NOMO-1 (cell line): Measurements from ENCODE around the gene SLAIN1.
"Not testable (repeated sequence)": the region's sequence is repeated elsewhere in the genome, so short reads cannot be mapped to it uniquely, and the experiment has no call there.

Source experiments
- DNase-seq, 2 experiments: peaks; one replicate each; lab custom pipeline; 2025; ENCODE audit not compliant: unreplicated experiment in 2 of 2; lab: John Stamatoyannopoulos, UW

Gene SLAIN1

GRCh38 chr13:77697217-77698103 is at the start of gene SLAIN1:
TSS of gene SLAIN1 (plus strand) at chr13:77697687. CDS start at chr13:77697914, 227 bp downstream.
- peak; percentile 26 to 27 for DNase-seq

- DNase-seq: no peak
Observed at GRCh38 chr13:77650409-77650808, 47.1 kb upstream of the SLAIN1 start.

GRCh38 chr13:77653301-77653700 is 44.2 kb upstream of the SLAIN1 start:
- DNase-seq: peak; percentile 3 to 7

- DNase-seq: not testable (repeated sequence)
Observed at GRCh38 chr13:77660016-77660415, 37.5 kb upstream of the SLAIN1 start.

GRCh38 chr13:77660841-77661250 is 36.6 kb upstream of the SLAIN1 start:
- no peak for DNase-seq

GRCh38 chr13:77662301-77662700 is 35.2 kb upstream of the SLAIN1 start:
- not testable (repeated sequence) for DNase-seq

- not testable (repeated sequence) for DNase-seq
Observed at GRCh38 chr13:77662831-77663230, 34.7 kb upstream of the SLAIN1 start.

- DNase-seq: no peak
Observed at GRCh38 chr13:77674852-77675251, 22.6 kb upstream of the SLAIN1 start.

- DNase-seq: no peak
Observed at GRCh38 chr13:77678691-77679235, 18.7 kb upstream of the SLAIN1 start.

- DNase-seq: no peak
Observed at GRCh38 chr13:77687799-77688198, 9.7 kb upstream of the SLAIN1 start.

- no peak for DNase-seq
Observed at GRCh38 chr13:77691871-77692270, 5.6 kb upstream of the SLAIN1 start.

- no peak for DNase-seq
Observed at GRCh38 chr13:77692746-77693448, 4.6 kb upstream of the SLAIN1 start.

GRCh38 chr13:77693449-77693940 is 4.0 kb upstream of the SLAIN1 start:
- DNase-seq: no peak

GRCh38 chr13:77696006-77696878 is 1.2 kb upstream of the SLAIN1 start:
- DNase-seq: no peak

- no peak for DNase-seq
Observed at GRCh38 chr13:77696879-77697216, 639 bp upstream of the SLAIN1 start.

GRCh38 chr13:77698201-77699058 is 943 bp downstream of the SLAIN1 start:
- peak; percentile 3 to 25 for DNase-seq

- no peak for DNase-seq
Observed at GRCh38 chr13:77699059-77699680, 1.7 kb downstream of the SLAIN1 start.

- no peak for DNase-seq
Observed at GRCh38 chr13:77701305-77701704, 3.8 kb downstream of the SLAIN1 start.

GRCh38 chr13:77702366-77702765 is 4.9 kb downstream of the SLAIN1 start:
- no peak for DNase-seq
